ENCODE measurements around the gene IFRD2. TPM values are rescaled to one million over a fixed set of nuclear protein-coding genes. Genes with fewer than 3 reads are reported as not detected.

The IFRD2 gene
- polyA plus RNA-seq, 1 of the 3 experiments (the other 2 are of a cell fraction): 73.2 TPM

- no peak for TF ChIP-seq GATA2 (CRISPR knock-in tag; IDR thresholded peaks at IDR 0.05)
- no peak for TF ChIP-seq RFX5 (IDR thresholded peaks at IDR 0.05; ENCODE audit: low read length)
- TF ChIP-seq EZH2phosphoT487 (IDR thresholded peaks at IDR 0.05; ENCODE audit: borderline replicate concordance, low read depth): no peak
- TF ChIP-seq REST (IDR thresholded peaks at IDR 0.05; ENCODE audit: low read depth, low read length): no peak
- TF ChIP-seq FOXM1 (IDR thresholded peaks at IDR 0.05; ENCODE audit: low read depth): no peak
These were observed 28.7 kb upstream of the IFRD2 start (continued) for GRCh38 chr3:50320853-50321335.

- Histone ChIP-seq H3K79me2 (ENCODE audit: insufficient read depth) (peaks cover 39% of the 10 kb centered on the region), H3K4me3 (ENCODE audit: low read depth in 2 of 2, low read length in 1 of 2) (peak overlapping the region; percentile 92 to 94), H3K27me3 (ENCODE audit: insufficient read depth) (no peaks in the 10 kb centered on the region), H4K20me1 (ENCODE audit: insufficient read depth) (no peaks in the 10 kb centered on the region), H3K9me3 (no peaks in the 10 kb centered on the region), H3K27ac (ENCODE audit: low read depth in 2 of 2, low read length in 1 of 2) (peak overlapping the region; percentile 92 to 94), H2AFZ (ENCODE audit: low read depth) (no peak overlapping the region), H3K9ac (peak overlapping the region; percentile 93), H3K9me2 (no peaks in the 10 kb centered on the region), H3F3A (replicated peaks; ENCODE audit: insufficient read depth) (peaks cover 12% of the 10 kb centered on the region), H3K36me3 (replicated peaks in 1 of 2; ENCODE audit: control insufficient read depth in 1 of 2, insufficient read depth in 2 of 2, low read length in 1 of 2) (peaks cover 15 to 37% of the 10 kb centered on the region in 2 experiments), H3K4me1 (ENCODE audit: control insufficient read depth in 1 of 2, insufficient read depth in 2 of 2, low read depth in 1 of 2, low read length in 1 of 2) (peaks cover 0 to 40% of the 10 kb centered on the region in 2 experiments; a peak in 2 of 4 replicates), H3K4me2 (peak overlapping the region; percentile 80)
- no peak for DNase-seq
- TF ChIP-seq CTCF (IDR thresholded peaks at IDR 0.05) (peak; percentile 16; the same call in 1 of the 2 replicates), TCF12 (IDR thresholded peaks at IDR 0.05) (no peak)
- WGBS (ENCODE audit: low lambda C conversion rate): 74% methylated on average over 22 of the region's 29 CpGs
- ChIA-PET POLR2A (interaction anchor here (0.6 to 1.8 kb wide), 2 partner anchors 14 to 17 kb away, joined by 3 to 5 read pairs; no protein-coding TSS in a partner anchor), CTCF (interaction anchor here (0.7 to 6.0 kb wide), 8 partner anchors 8 to 223 kb away, joined by 3 to 60 read pairs (median 6); partner anchors contain the start of genes HYAL1, HYAL3, IFRD2 and NAA80)
These were observed 27.8 kb upstream of the IFRD2 start for GRCh38 chr3:50319894-50320625.

All from SK-N-SH (cell line).